ENCODE results near the gene CRKL.
"Not testable (repeated sequence)": the region's sequence is repeated elsewhere in the genome, so short reads cannot be mapped to it uniquely, and the experiment has no call there.

Gene CRKL

GRCh38 chr22:20890975-20891374, 26.2 kb upstream of the CRKL start:
- Histone ChIP-seq H3K4me2 (ENCODE audit: low read depth, low read length, poor library complexity, severe bottlenecking) (no peak overlapping the region), H3K4me3 (ENCODE audit: low read length, poor library complexity, severe bottlenecking) (no peak overlapping the region), H3K27me3 (ENCODE audit: insufficient read depth, low read length, poor library complexity, severe bottlenecking) (no peaks in the 10 kb centered on the region), H3K4me1 (ENCODE audit: insufficient read depth, low read length, poor library complexity, severe bottlenecking) (no peaks in the 10 kb centered on the region), H3K9me3 (ENCODE audit: insufficient read depth, low read depth, low read length) (no peaks in the 10 kb centered on the region), H3K9me2 (replicated peaks; ENCODE audit: low read depth, low read length) (no peaks in the 10 kb centered on the region), H3K9ac (ENCODE audit: low read depth, low read length, poor library complexity, severe bottlenecking) (no peak overlapping the region), H2AFZ (ENCODE audit: low read length) (no peak overlapping the region), H4K20me1 (ENCODE audit: insufficient read depth, low read length, poor library complexity, severe bottlenecking) (no peaks in the 10 kb centered on the region), H3K36me3 (ENCODE audit: insufficient read depth, low read length) (peaks cover 19% of the 10 kb centered on the region; the same call in 1 of the 2 replicates), H3K79me2 (ENCODE audit: insufficient read depth, low read length) (no peaks in the 10 kb centered on the region), H3F3A (ENCODE audit: low read depth) (no peaks in the 10 kb centered on the region)
- no peak for TF ChIP-seq CTCF (conservative IDR thresholded peaks at IDR 0.05; ENCODE audit: low read length)
- TF ChIP-seq EZH2phosphoT487 (IDR thresholded peaks at IDR 0.05; ENCODE audit: borderline replicate concordance), result no peak

GRCh38 chr22:20897737-20898136, 19.5 kb upstream of the CRKL start:
- not testable (repeated sequence) for H3K9me2 ChIP-seq (replicated peaks; ENCODE audit: low read depth, low read length); H3K4me3 ChIP-seq (ENCODE audit: low read length, poor library complexity, severe bottlenecking); H3K9ac ChIP-seq (ENCODE audit: low read depth, low read length, poor library complexity, severe bottlenecking); H2AFZ ChIP-seq (ENCODE audit: low read length); H3K27me3 ChIP-seq (ENCODE audit: insufficient read depth, low read length, poor library complexity, severe bottlenecking); H3K36me3 ChIP-seq (ENCODE audit: insufficient read depth, low read length); H3K4me2 ChIP-seq (ENCODE audit: low read depth, low read length, poor library complexity, severe bottlenecking); H3F3A ChIP-seq (ENCODE audit: low read depth); H3K79me2 ChIP-seq (ENCODE audit: insufficient read depth, low read length); H4K20me1 ChIP-seq (ENCODE audit: insufficient read depth, low read length, poor library complexity, severe bottlenecking); H3K4me1 ChIP-seq (ENCODE audit: insufficient read depth, low read length, poor library complexity, severe bottlenecking); H3K9me3 ChIP-seq (ENCODE audit: insufficient read depth, low read depth, low read length)

- H3K79me2 ChIP-seq (ENCODE audit: insufficient read depth, low read length), result no peaks in the 10 kb centered on the region
- no peaks in the 10 kb centered on the region for H3F3A ChIP-seq (ENCODE audit: low read depth)
- H3K4me2 ChIP-seq (ENCODE audit: low read depth, low read length, poor library complexity, severe bottlenecking), result no peak overlapping the region
- no peak overlapping the region for H3K4me3 ChIP-seq (ENCODE audit: low read length, poor library complexity, severe bottlenecking)
- no peaks in the 10 kb centered on the region for H4K20me1 ChIP-seq (ENCODE audit: insufficient read depth, low read length, poor library complexity, severe bottlenecking)
- H3K27me3 ChIP-seq (ENCODE audit: insufficient read depth, low read length, poor library complexity, severe bottlenecking), result no peaks in the 10 kb centered on the region
- TF ChIP-seq CTCF (conservative IDR thresholded peaks at IDR 0.05; ENCODE audit: low read length) (no peak), EZH2phosphoT487 (IDR thresholded peaks at IDR 0.05; ENCODE audit: borderline replicate concordance) (no peak)
- no peaks in the 10 kb centered on the region for H3K36me3 ChIP-seq (ENCODE audit: insufficient read depth, low read length)
- no peak overlapping the region for H3K9ac ChIP-seq (ENCODE audit: low read depth, low read length, poor library complexity, severe bottlenecking)
- H3K9me2 ChIP-seq (replicated peaks; ENCODE audit: low read depth, low read length), result no peaks in the 10 kb centered on the region
- no peaks in the 10 kb centered on the region for H3K4me1 ChIP-seq (ENCODE audit: insufficient read depth, low read length, poor library complexity, severe bottlenecking)
- no peak overlapping the region for H2AFZ ChIP-seq (ENCODE audit: low read length)
- no peaks in the 10 kb centered on the region for H3K9me3 ChIP-seq (ENCODE audit: insufficient read depth, low read depth, low read length)
Observed at GRCh38 chr22:20899827-20900423, 17.3 kb upstream of the CRKL start.

- not testable (repeated sequence) for H3K4me1 ChIP-seq (ENCODE audit: insufficient read depth, low read length, poor library complexity, severe bottlenecking); H3K9me2 ChIP-seq (replicated peaks; ENCODE audit: low read depth, low read length); H3K36me3 ChIP-seq (ENCODE audit: insufficient read depth, low read length); H3K27me3 ChIP-seq (ENCODE audit: insufficient read depth, low read length, poor library complexity, severe bottlenecking); H3F3A ChIP-seq (ENCODE audit: low read depth); H3K4me2 ChIP-seq (ENCODE audit: low read depth, low read length, poor library complexity, severe bottlenecking); H2AFZ ChIP-seq (ENCODE audit: low read length); H3K4me3 ChIP-seq (ENCODE audit: low read length, poor library complexity, severe bottlenecking); H3K9me3 ChIP-seq (ENCODE audit: insufficient read depth, low read depth, low read length); H3K9ac ChIP-seq (ENCODE audit: low read depth, low read length, poor library complexity, severe bottlenecking); H3K79me2 ChIP-seq (ENCODE audit: insufficient read depth, low read length); H4K20me1 ChIP-seq (ENCODE audit: insufficient read depth, low read length, poor library complexity, severe bottlenecking)
Observed at GRCh38 chr22:20901093-20902033, 15.8 kb upstream of the CRKL start.

All from Loucy (cell line).